Endodermal cell (in vitro differentiated cells): ENCODE measurements around the gene ATP2A2. TPM values are rescaled to one million over a fixed set of nuclear protein-coding genes. Genes with fewer than 3 reads are reported as not detected.

Source experiments
- DNase-seq: peaks from one replicate; pipeline ENCODE4 v3.0.0-alpha.2; 2017
- H3K27ac ChIP-seq: 2 replicates; pipeline ENCODE4 v1.5.1; 2013; ENCODE audit warnings: mild to moderate bottlenecking, low read depth, low read length, moderate library complexity
- H3K27me3 ChIP-seq: 2 replicates; pipeline ENCODE4 v1.6.1; 2013; ENCODE audit warnings: mild to moderate bottlenecking, low read length, moderate library complexity; ENCODE audit not compliant: insufficient read depth, control insufficient read depth, poor library complexity, severe bottlenecking
- H3K36me3 ChIP-seq: 2 replicates; pipeline ENCODE4 v1.7.0; 2013; ENCODE audit warnings: mild to moderate bottlenecking, low read length, moderate library complexity; ENCODE audit not compliant: control insufficient read depth, insufficient read depth
- H3K4me1 ChIP-seq: one replicate; pipeline ENCODE4 v1.7.0; 2013; ENCODE audit warnings: low read length; ENCODE audit not compliant: control insufficient read depth, insufficient read depth
- H3K4me3 ChIP-seq: 2 replicates; pipeline ENCODE4 v1.5.1; 2013; ENCODE audit warnings: mild to moderate bottlenecking, low read length, moderate library complexity
- H3K9ac ChIP-seq: 2 replicates; pipeline ENCODE4 v1.6.1; 2013; ENCODE audit warnings: mild to moderate bottlenecking, low read length, moderate library complexity; ENCODE audit not compliant: poor library complexity, severe bottlenecking; ENCODE audit errors: extremely low read depth
- H3K9me3 ChIP-seq: 2 replicates; pipeline ENCODE4 v1.6.1; 2013; ENCODE audit warnings: mild to moderate bottlenecking, low read length, moderate library complexity; ENCODE audit not compliant: control insufficient read depth
- H3K27ac Mint-ChIP-seq: 2 replicates; pipeline ENCODE4 v1.8.0; 2020; ENCODE audit warnings: mixed read lengths
- H3K27me3 Mint-ChIP-seq: 2 replicates; pipeline ENCODE4 v1.8.0; 2021; ENCODE audit warnings: mild to moderate bottlenecking, mixed read lengths; ENCODE audit not compliant: insufficient read depth
- H3K36me3 Mint-ChIP-seq: 2 replicates; pipeline ENCODE4 v1.8.0; 2020; ENCODE audit warnings: low read depth, mixed read lengths
- H3K4me1 Mint-ChIP-seq: 2 replicates; pipeline ENCODE4 v1.8.0; 2020; ENCODE audit warnings: mixed read lengths
- H3K4me3 Mint-ChIP-seq: 2 replicates; pipeline ENCODE4 v1.8.0; 2020; ENCODE audit warnings: mild to moderate bottlenecking, moderate library complexity, mixed read lengths
- H3K9me3 Mint-ChIP-seq: 2 replicates; pipeline ENCODE4 v1.8.0; 2020; ENCODE audit warnings: mild to moderate bottlenecking, mixed read lengths
- WGBS, 2 experiments: methylation state at CpG; one replicate each; pipeline versions ENCODE4 v1.1.5 to v1.1.7; 2013; ENCODE audit warnings: missing lambda C conversion rate in 2 of 2, mixed read lengths in 1 of 2; ENCODE audit not compliant: insufficient coverage in 1 of 2, insufficient read length in 1 of 2; 5-methylcytosine and 5-hydroxymethylcytosine counted together
- total RNA-seq, 2 donors: library from RNA; stranded (reverse); fragmentation: NEBNext Ultra II Directional in 1 of 2; extraction: Animal tissue kit (Norgen Biotek cat#: 25700) in 1 of 2; gene quantifications; 2 replicates in 1 of 2; 3 replicates in 1 of 2; pipeline ENCODE4 v1.2.1, GENCODE V29; 2021
- TF ChIP-seq, protein P1 (sequence below): fragments of 200-600 bp; sonication (generic); conservative IDR thresholded peaks from 2 replicates; pipeline ENCODE4 v1.5.0; 2021; ENCODE audit warnings: antibody characterized with exemption, mild to moderate bottlenecking

Gene ATP2A2
- total RNA-seq, 2 donors from 2014 or later: 151 to 235 TPM

DNA sequence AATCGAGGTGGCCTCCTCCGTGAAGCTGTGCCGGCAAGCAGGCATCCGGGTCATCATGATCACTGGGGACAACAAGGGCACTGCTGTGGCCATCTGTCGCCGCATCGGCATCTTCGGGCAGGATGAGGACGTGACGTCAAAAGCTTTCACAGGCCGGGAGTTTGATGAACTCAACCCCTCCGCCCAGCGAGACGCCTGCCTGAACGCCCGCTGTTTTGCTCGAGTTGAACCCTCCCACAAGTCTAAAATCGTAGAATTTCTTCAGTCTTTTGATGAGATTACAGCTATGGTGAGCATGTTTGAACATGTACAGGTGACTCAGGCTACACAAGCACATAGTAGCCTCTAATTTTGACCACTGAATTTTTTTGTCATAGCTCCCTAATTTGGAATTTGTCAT, 59.7 kb downstream of the ATP2A2 start:
- WGBS, 2 experiments: 95 to 99% methylated on average over 18 of the region's 18 CpGs
- TF ChIP-seq, protein P1, sequence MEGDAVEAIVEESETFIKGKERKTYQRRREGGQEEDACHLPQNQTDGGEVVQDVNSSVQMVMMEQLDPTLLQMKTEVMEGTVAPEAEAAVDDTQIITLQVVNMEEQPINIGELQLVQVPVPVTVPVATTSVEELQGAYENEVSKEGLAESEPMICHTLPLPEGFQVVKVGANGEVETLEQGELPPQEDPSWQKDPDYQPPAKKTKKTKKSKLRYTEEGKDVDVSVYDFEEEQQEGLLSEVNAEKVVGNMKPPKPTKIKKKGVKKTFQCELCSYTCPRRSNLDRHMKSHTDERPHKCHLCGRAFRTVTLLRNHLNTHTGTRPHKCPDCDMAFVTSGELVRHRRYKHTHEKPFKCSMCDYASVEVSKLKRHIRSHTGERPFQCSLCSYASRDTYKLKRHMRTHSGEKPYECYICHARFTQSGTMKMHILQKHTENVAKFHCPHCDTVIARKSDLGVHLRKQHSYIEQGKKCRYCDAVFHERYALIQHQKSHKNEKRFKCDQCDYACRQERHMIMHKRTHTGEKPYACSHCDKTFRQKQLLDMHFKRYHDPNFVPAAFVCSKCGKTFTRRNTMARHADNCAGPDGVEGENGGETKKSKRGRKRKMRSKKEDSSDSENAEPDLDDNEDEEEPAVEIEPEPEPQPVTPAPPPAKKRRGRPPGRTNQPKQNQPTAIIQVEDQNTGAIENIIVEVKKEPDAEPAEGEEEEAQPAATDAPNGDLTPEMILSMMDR: no peak
- no peak overlapping the region for H3K4me3 ChIP-seq
- Mint-ChIP-seq H3K9me3 (no peaks in the 10 kb centered on the region), H3K27ac (peak overlapping the region; percentile 67), H3K4me1 (no peaks in the 10 kb centered on the region), H3K27me3 (no peaks in the 10 kb centered on the region), H3K4me3 (no peak overlapping the region), H3K36me3 (peaks cover 94% of the 10 kb centered on the region)
- no peak overlapping the region for H3K9ac ChIP-seq
- H3K4me1 ChIP-seq: no peaks in the 10 kb centered on the region
- H3K27ac ChIP-seq: no peak overlapping the region
- H3K9me3 ChIP-seq: no peaks in the 10 kb centered on the region
- DNase-seq: peak; percentile 48
- no peaks in the 10 kb centered on the region for H3K27me3 ChIP-seq
- peaks cover 99% of the 10 kb centered on the region for H3K36me3 ChIP-seq

- peak overlapping the region; percentile 22 for H3K27ac Mint-ChIP-seq
These were observed 61.1 kb downstream of the ATP2A2 start for GRCh38 chr12:110342157-110342556.

DNA sequence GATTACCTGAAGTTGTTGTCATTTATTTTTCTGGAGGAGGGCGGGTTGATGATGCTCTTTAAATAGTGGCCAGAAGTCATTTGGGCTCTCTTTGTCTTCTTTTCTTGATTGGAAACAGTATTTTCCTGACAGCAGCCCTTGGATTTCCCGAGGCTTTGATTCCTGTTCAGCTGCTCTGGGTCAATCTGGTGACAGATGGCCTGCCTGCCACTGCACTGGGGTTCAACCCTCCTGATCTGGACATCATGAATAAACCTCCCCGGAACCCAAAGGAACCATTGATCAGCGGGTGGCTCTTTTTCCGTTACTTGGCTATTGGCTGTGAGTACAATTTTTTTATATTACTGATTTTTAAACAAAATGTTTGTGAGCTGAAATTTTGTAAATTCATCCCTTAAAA, 62.1 kb downstream of the ATP2A2 start:
- no peak overlapping the region for H3K4me3 Mint-ChIP-seq
- no peak for DNase-seq

More at GRCh38 chr12:110342157-110342556, 61.1 kb downstream of the ATP2A2 start:
- Histone ChIP-seq H3K9ac (no peak overlapping the region), H3K4me1 (no peaks in the 10 kb centered on the region), H3K27ac (no peak overlapping the region), H3K4me3 (no peak overlapping the region), H3K9me3 (no peaks in the 10 kb centered on the region), H3K36me3 (peaks cover 99% of the 10 kb centered on the region), H3K27me3 (no peaks in the 10 kb centered on the region)
- no peak overlapping the region for H3K4me3 Mint-ChIP-seq
- WGBS, 2 experiments: 96 to 97% methylated on average over 13 to 15 of the region's 15 CpGs
- no peaks in the 10 kb centered on the region for H3K9me3 Mint-ChIP-seq
- no peaks in the 10 kb centered on the region for H3K27me3 Mint-ChIP-seq
- peak; percentile 33 for DNase-seq
- TF ChIP-seq, protein P1: no peak
- H3K36me3 Mint-ChIP-seq: peaks cover 94% of the 10 kb centered on the region
- no peaks in the 10 kb centered on the region for H3K4me1 Mint-ChIP-seq

More for the DNA sequence above, 62.1 kb downstream of the ATP2A2 start:
- Mint-ChIP-seq H3K4me1 (no peaks in the 10 kb centered on the region), H3K27ac (no peak overlapping the region), H3K9me3 (no peaks in the 10 kb centered on the region), H3K27me3 (no peaks in the 10 kb centered on the region), H3K36me3 (peaks cover 94% of the 10 kb centered on the region)
- TF ChIP-seq, protein P1: no peak
- no peak overlapping the region for H3K9ac ChIP-seq
- 95 to 98% methylated on average over 2 to 4 of the region's 5 CpGs for WGBS, 2 experiments
- no peaks in the 10 kb centered on the region for H3K9me3 ChIP-seq
- H3K27ac ChIP-seq: no peak overlapping the region
- no peaks in the 10 kb centered on the region for H3K27me3 ChIP-seq
- no peak overlapping the region for H3K4me3 ChIP-seq
- no peaks in the 10 kb centered on the region for H3K4me1 ChIP-seq
- peaks cover 99% of the 10 kb centered on the region for H3K36me3 ChIP-seq
